Activated CD8-positive, alpha-beta T cell treated with anti-CD3 and anti-CD28 coated beads, Interleukin-2, amount 10 ng/mL, durations not matched to agents 7 days and 5 days (primary cell): Measurements from ENCODE around the gene MOV10L1. TPM values are rescaled to one million over a fixed set of nuclear protein-coding genes. Genes with fewer than 3 reads are reported as not detected.
A peak's percentile ranks its signal among the peaks of the same experiment; 100 is the strongest.
"Not testable (repeated sequence)": the region's sequence is repeated elsewhere in the genome, so short reads cannot be mapped to it uniquely, and the experiment has no call there.

Experiments
- ATAC-seq: fragments of 150-1000 bp; cut with Tn5 transposase; one replicate; pipeline ENCODE4 v1.10.0; 2021; ENCODE audit warnings: moderate library complexity
- CTCF ChIA-PET: fragments of 350-600 bp; sonication (Branson Sonifier 250); formaldehyde crosslinking; loops from one replicate; lab custom pipeline; 2021; ENCODE audit warnings: antibody characterized with exemption; lab: Charles Lee
- POLR2A ChIA-PET: fragments of 350-600 bp; sonication (Branson Sonifier 250); formaldehyde crosslinking; loops from one replicate; lab custom pipeline; 2021; ENCODE audit warnings: antibody characterized with exemption; lab: Charles Lee
- DNase-seq: peaks from one replicate; pipeline ENCODE4 v3.0.0-alpha.2; 2020
- H3K27ac Mint-ChIP-seq: one replicate; pipeline ENCODE4 v1.8.0; 2021; ENCODE audit warnings: mild to moderate bottlenecking, mixed read lengths
- H3K27me3 Mint-ChIP-seq: one replicate; pipeline ENCODE4 v1.8.0; 2021; ENCODE audit warnings: low read depth, mixed read lengths
- H3K36me3 Mint-ChIP-seq: one replicate; pipeline ENCODE4 v1.8.0; 2021; ENCODE audit warnings: low read depth, mixed read lengths
- H3K4me1 Mint-ChIP-seq: one replicate; pipeline ENCODE4 v1.8.0; 2021; ENCODE audit warnings: low read depth, mixed read lengths
- H3K4me3 Mint-ChIP-seq: one replicate; pipeline ENCODE4 v1.8.0; 2021; ENCODE audit warnings: mild to moderate bottlenecking, mixed read lengths
- H3K9me3 Mint-ChIP-seq: one replicate; pipeline ENCODE4 v1.8.0; 2022; ENCODE audit warnings: mixed read lengths; ENCODE audit not compliant: insufficient read depth
- total RNA-seq, 2 experiments: library from RNA; stranded (reverse); gene quantifications; one replicate each; pipeline ENCODE4 v1.2.3, GENCODE V29; 2021

The MOV10L1 gene
- total RNA-seq, 2 experiments from 2014 or later = not detected

GRCh38 chr22:50161508-50162390 is 71.9 kb downstream of the MOV10L1 start:
- peaks cover 8% of the 10 kb centered on the region for H3K27me3 Mint-ChIP-seq
- CTCF ChIA-PET = no interaction called here

GRCh38 chr22:50162391-50162956 is 72.7 kb downstream of the MOV10L1 start:
- DNase-seq = no peak
- Mint-ChIP-seq H3K9me3 (no peaks in the 10 kb centered on the region), H3K36me3 (no peaks in the 10 kb centered on the region), H3K4me1 (no peaks in the 10 kb centered on the region), H3K4me3 (no peak overlapping the region), H3K27me3 (peaks cover 5% of the 10 kb centered on the region), H3K27ac (no peak overlapping the region)
- no peak for ATAC-seq
- POLR2A ChIA-PET = no interaction called here
- CTCF ChIA-PET = no interaction called here

More at GRCh38 chr22:50161508-50162390, 71.9 kb downstream of the MOV10L1 start:
- Mint-ChIP-seq H3K4me3 (no peak overlapping the region), H3K27ac (no peak overlapping the region), H3K4me1 (no peaks in the 10 kb centered on the region), H3K36me3 (no peaks in the 10 kb centered on the region), H3K9me3 (no peaks in the 10 kb centered on the region)
- POLR2A ChIA-PET = no interaction called here
- no peak for DNase-seq
- ATAC-seq = no peak

DNA sequence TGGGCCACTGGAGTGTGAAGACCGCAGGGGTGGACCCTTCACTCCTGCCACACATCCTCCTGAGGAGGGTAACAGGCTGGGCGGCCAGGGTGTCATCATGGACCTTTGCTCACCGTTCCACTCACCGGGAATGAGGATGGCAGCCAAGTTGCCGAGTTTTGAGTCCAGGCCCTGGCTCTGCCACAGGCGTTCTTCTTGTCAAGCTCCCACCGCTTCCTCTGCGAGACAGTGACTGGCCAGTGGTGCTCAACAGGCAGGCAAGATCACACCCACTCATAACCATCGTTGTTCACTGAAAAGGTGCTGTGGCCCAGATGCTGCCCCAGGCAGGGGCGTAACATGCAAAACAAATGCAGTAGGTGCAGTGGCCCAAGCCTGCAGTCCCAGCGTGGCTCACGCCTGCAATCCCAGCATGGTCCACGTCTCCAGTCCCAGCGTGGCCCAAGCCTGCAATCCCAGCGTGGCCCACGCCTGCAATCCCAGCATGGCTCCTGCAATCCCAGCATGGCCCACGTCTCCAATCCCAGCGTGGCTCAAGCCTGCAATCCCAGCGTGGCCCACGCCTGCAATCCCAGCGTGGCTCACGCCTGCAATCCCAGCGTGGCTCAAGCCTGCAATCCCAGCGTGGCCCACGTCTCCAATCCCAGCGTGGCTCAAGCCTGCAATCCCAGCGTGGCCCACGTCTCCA is 75.8 kb downstream of the MOV10L1 start:
- no peaks in the 10 kb centered on the region for H3K9me3 Mint-ChIP-seq
- no peak overlapping the region for H3K27ac Mint-ChIP-seq
- ATAC-seq = no peak
- POLR2A ChIA-PET = no interaction called here
- no peak overlapping the region for H3K4me3 Mint-ChIP-seq
- no peak for DNase-seq
- peaks cover 22% of the 10 kb centered on the region for H3K27me3 Mint-ChIP-seq
- peaks cover 2% of the 10 kb centered on the region for H3K4me1 Mint-ChIP-seq
- CTCF ChIA-PET = no interaction called here
- H3K36me3 Mint-ChIP-seq = no peaks in the 10 kb centered on the region

GRCh38 chr22:50167689-50168489 is 78.1 kb downstream of the MOV10L1 start:
- H3K36me3 Mint-ChIP-seq = no peaks in the 10 kb centered on the region
- no peak for DNase-seq
- H3K27me3 Mint-ChIP-seq = peaks cover 31% of the 10 kb centered on the region
- H3K27ac Mint-ChIP-seq = no peak overlapping the region
- no peak overlapping the region for H3K4me3 Mint-ChIP-seq
- POLR2A ChIA-PET = no interaction called here
- CTCF ChIA-PET = no interaction called here
- ATAC-seq = no peak
- no peaks in the 10 kb centered on the region for H3K9me3 Mint-ChIP-seq
- peaks cover 4% of the 10 kb centered on the region for H3K4me1 Mint-ChIP-seq

- H3K4me1 Mint-ChIP-seq, ATAC-seq, CTCF ChIA-PET, H3K27ac Mint-ChIP-seq, H3K9me3 Mint-ChIP-seq, H3K36me3 Mint-ChIP-seq, DNase-seq: not testable (repeated sequence)
- H3K4me3 Mint-ChIP-seq = peak overlapping the region; percentile 55
- H3K27me3 Mint-ChIP-seq = peaks cover 31% of the 10 kb centered on the region
- POLR2A ChIA-PET = interaction anchor here (0.7 kb wide), 1 partner anchor 22 kb away, joined by 3 read pairs; no protein-coding TSS in a partner anchor
Observed at GRCh38 chr22:50168490-50169180, 78.8 kb downstream of the MOV10L1 start.

GRCh38 chr22:50169181-50169759 is 79.5 kb downstream of the MOV10L1 start:
- ChIA-PET CTCF (no interaction called here), POLR2A (interaction anchor here (0.7 kb wide), 1 partner anchor 22 kb away, joined by 3 read pairs; no protein-coding TSS in a partner anchor)
- peaks cover 33% of the 10 kb centered on the region for H3K27me3 Mint-ChIP-seq
- DNase-seq (no peak), ATAC-seq (no peak)
- no peaks in the 10 kb centered on the region for H3K36me3 Mint-ChIP-seq
- H3K4me1 Mint-ChIP-seq = peaks cover 4% of the 10 kb centered on the region
- peak overlapping the region; percentile 55 for H3K4me3 Mint-ChIP-seq
- H3K27ac Mint-ChIP-seq = no peak overlapping the region
- H3K9me3 Mint-ChIP-seq = no peaks in the 10 kb centered on the region

- Mint-ChIP-seq H3K36me3 (no peaks in the 10 kb centered on the region), H3K27me3 (peaks cover 33% of the 10 kb centered on the region), H3K4me3 (no peak overlapping the region), H3K27ac (no peak overlapping the region), H3K4me1 (peaks cover 4% of the 10 kb centered on the region), H3K9me3 (no peaks in the 10 kb centered on the region)
- ATAC-seq (peak; percentile 47), DNase-seq (peak; percentile 49)
- POLR2A ChIA-PET = interaction anchor here (1.5 kb wide), 1 partner anchor 21 kb away, joined by 9 read pairs; no protein-coding TSS in a partner anchor
- CTCF ChIA-PET = no interaction called here
Observed at GRCh38 chr22:50169774-50170341, 80.1 kb downstream of the MOV10L1 start.

DNA sequence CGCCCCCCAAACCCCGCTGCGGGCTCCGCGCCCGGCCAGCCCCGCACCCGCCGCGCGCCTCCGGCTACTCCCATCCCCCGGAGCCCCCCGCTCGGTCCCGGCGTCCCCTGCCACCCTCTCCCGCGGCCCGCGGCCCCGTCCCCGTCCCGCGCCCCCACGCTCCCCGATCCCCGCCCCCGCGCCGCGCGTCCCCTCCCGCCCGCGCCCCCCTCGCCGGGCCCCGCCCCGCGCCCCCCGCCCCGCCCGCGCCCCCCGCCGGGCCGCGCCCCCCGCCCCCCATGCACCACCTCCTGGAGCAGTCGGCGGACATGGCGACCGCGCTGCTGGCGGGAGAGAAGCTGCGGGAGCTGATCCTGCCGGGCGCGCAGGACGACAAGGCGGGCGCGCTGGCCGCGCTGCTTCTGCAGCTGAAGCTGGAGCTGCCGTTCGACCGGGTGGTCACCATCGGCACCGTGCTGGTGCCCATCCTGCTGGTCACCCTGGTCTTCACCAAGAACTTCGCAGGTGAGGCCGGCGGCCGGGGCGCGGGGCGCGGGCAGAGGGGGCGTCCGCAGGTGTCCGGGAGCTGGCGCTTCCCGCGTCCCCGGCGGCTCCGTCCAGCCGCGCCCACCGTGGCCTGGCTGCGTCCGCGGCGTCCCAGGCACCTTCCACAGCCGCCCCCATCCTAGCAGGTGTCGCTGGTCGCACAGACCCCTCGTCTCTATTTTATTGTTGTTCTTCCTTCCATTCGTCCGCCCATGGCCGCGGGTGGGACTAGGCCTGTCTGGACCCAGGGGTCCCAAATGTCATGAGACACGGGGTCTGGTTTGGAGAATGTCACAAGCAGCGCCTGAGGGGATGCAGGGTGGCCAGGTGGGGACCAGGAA is 80.9 kb downstream of the MOV10L1 start, which contains the start of gene PANX2:
Gene PANX2 (plus strand): TSS at position 279 of the 866 bp plus-strand sequence. CDS start 0 bp downstream, at position 279.
- CTCF ChIA-PET = no interaction called here
- peaks cover 4% of the 10 kb centered on the region for H3K4me1 Mint-ChIP-seq
- H3K36me3 Mint-ChIP-seq = no peaks in the 10 kb centered on the region
- no peak within 1 kb of the TSS for H3K27ac Mint-ChIP-seq
- H3K9me3 Mint-ChIP-seq = no peaks in the 10 kb centered on the region
- peak within 1 kb of the TSS; percentile 66 for H3K4me3 Mint-ChIP-seq
- DNase-seq = no peak
- peak; percentile 16 for ATAC-seq
- POLR2A ChIA-PET = interaction anchor here (1.0 to 1.5 kb wide), 2 partner anchors 12 to 20 kb away, joined by 4 to 9 read pairs; no protein-coding TSS in a partner anchor
- peaks cover 33% of the 10 kb centered on the region for H3K27me3 Mint-ChIP-seq

- ChIA-PET POLR2A (interaction anchor here (1.0 to 1.5 kb wide), 2 partner anchors 11 to 19 kb away, joined by 4 to 9 read pairs; no protein-coding TSS in a partner anchor), CTCF (interaction anchor here (0.7 kb wide), 1 partner anchor 118 kb away, joined by 3 read pairs; no protein-coding TSS in a partner anchor)
- ATAC-seq (no peak), DNase-seq (no peak)
- no peaks in the 10 kb centered on the region for H3K36me3 Mint-ChIP-seq
- H3K27ac Mint-ChIP-seq = no peak overlapping the region
- H3K27me3 Mint-ChIP-seq = peaks cover 33% of the 10 kb centered on the region
- H3K9me3 Mint-ChIP-seq = no peaks in the 10 kb centered on the region
- peaks cover 4% of the 10 kb centered on the region for H3K4me1 Mint-ChIP-seq
- peak overlapping the region; percentile 66 for H3K4me3 Mint-ChIP-seq
Observed at GRCh38 chr22:50171319-50171964, 81.6 kb downstream of the MOV10L1 start.
